SK-N-MC (cell line): Measurements from ENCODE around the gene LARGE1.

Experiments
- DNase-seq: peaks from one replicate; pipeline ENCODE4 v3.0.0-alpha.2; 2011; ENCODE audit warnings: low read depth, low spot score
- H3K27ac ChIP-seq: fragments of 200-600 bp; sonication (generic); 2 replicates; pipeline ENCODE4 v1.5.1; 2016; ENCODE audit warnings: mixed run types
- H3K36me3 ChIP-seq: fragments of 200-600 bp; sonication (generic); 2 replicates; pipeline ENCODE4 v1.6.1; 2017; ENCODE audit warnings: antibody characterized with exemption, low read length, mixed read lengths; ENCODE audit not compliant: insufficient read depth
- H3K4me3 ChIP-seq: fragments of 200-600 bp; sonication (generic); 2 replicates; pipeline ENCODE4 v1.5.1; 2016
- H3K9ac ChIP-seq: fragments of 200-600 bp; sonication (generic); 2 replicates; pipeline ENCODE4 v1.8.0; 2017; ENCODE audit warnings: mixed run types, mixed read lengths; ENCODE audit not compliant: insufficient read length
- H3K9me3 ChIP-seq: fragments of 200-600 bp; sonication (generic); 2 replicates; pipeline ENCODE4 v1.6.1; 2017; ENCODE audit warnings: low read depth, mild to moderate bottlenecking, antibody characterized with exemption, low read length, moderate library complexity, mixed read lengths
- EZH2 ChIP-seq: fragments of 200-600 bp; sonication (generic); IDR thresholded peaks from one replicate; pipeline ENCODE4 v1.6.1; 2017; ENCODE audit warnings: antibody characterized with exemption
- FOXP2 ChIP-seq: optimal IDR thresholded peaks from 2 replicates; pipeline ENCODE3; 2011; ENCODE audit warnings: mild to moderate bottlenecking, moderate library complexity; ENCODE audit not compliant: insufficient read depth; ENCODE audit errors: extremely low read length, control extremely low read depth
- POLR2AphosphoS5 ChIP-seq: IDR thresholded peaks from 2 replicates; pipeline ENCODE4 v1.6.1; 2012; ENCODE audit warnings: mild to moderate bottlenecking, low read depth, low read length, borderline replicate concordance

The LARGE1 gene

GRCh38 chr22:33697640-33698039, 222.6 kb downstream of the LARGE1 start:
- no peak for TF ChIP-seq FOXP2
- no peak for TF ChIP-seq POLR2AphosphoS5
- TF ChIP-seq EZH2, result no peak
- no peaks in the 10 kb centered on the region for H3K36me3 ChIP-seq

GRCh38 chr22:33691057-33691630, 229.1 kb downstream of the LARGE1 start:
- H3K27ac ChIP-seq, result no peak overlapping the region
- DNase-seq, result no peak
- no peak overlapping the region for H3K9ac ChIP-seq
- no peaks in the 10 kb centered on the region for H3K36me3 ChIP-seq
- TF ChIP-seq FOXP2 (no peak), EZH2 (no peak), POLR2AphosphoS5 (no peak)
- no peak overlapping the region for H3K4me3 ChIP-seq
- H3K9me3 ChIP-seq, result no peaks in the 10 kb centered on the region

More at GRCh38 chr22:33697640-33698039, 222.6 kb downstream of the LARGE1 start:
- no peak for DNase-seq
- Histone ChIP-seq H3K9ac (no peak overlapping the region), H3K4me3 (no peak overlapping the region), H3K27ac (no peak overlapping the region), H3K9me3 (no peaks in the 10 kb centered on the region)

DNA sequence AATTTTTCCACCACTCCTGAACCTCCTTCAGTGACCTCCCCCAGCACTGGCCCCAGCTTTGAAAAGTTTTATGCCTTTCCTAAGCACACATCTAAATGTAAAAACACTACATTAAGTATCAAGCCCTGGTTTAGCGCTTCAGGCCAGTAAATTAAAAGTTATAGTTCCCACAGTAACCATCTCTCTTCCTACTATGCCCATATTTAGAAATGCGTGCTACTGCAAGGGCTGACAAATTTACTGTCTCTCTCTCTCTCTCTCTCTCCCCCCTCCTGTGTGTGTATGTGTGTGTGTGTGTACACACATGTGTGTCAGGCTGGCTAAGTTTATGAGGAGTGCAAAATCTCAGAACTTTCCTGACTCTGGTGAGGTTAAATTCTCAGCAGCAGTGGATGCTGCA, 231.4 kb downstream of the LARGE1 start:
- DNase-seq, result no peak
- no peaks in the 10 kb centered on the region for H3K36me3 ChIP-seq
- TF ChIP-seq EZH2, result no peak
- no peak for TF ChIP-seq FOXP2
- no peak for TF ChIP-seq POLR2AphosphoS5
- no peaks in the 10 kb centered on the region for H3K9me3 ChIP-seq
- no peak overlapping the region for H3K9ac ChIP-seq
- no peak overlapping the region for H3K27ac ChIP-seq
- H3K4me3 ChIP-seq, result no peak overlapping the region

GRCh38 chr22:33687464-33687863, 232.8 kb downstream of the LARGE1 start:
- TF ChIP-seq EZH2, result no peak
- TF ChIP-seq POLR2AphosphoS5, result no peak
- no peak for TF ChIP-seq FOXP2
- H3K27ac ChIP-seq, result no peak overlapping the region
- no peak overlapping the region for H3K9ac ChIP-seq

GRCh38 chr22:33684087-33684486, 236.2 kb downstream of the LARGE1 start:
- Histone ChIP-seq H3K9ac (no peak overlapping the region), H3K9me3 (no peaks in the 10 kb centered on the region), H3K4me3 (no peak overlapping the region), H3K36me3 (no peaks in the 10 kb centered on the region), H3K27ac (no peak overlapping the region)
- TF ChIP-seq FOXP2, result no peak
- TF ChIP-seq EZH2, result no peak
- no peak for TF ChIP-seq POLR2AphosphoS5
- no peak for DNase-seq

More at GRCh38 chr22:33687464-33687863, 232.8 kb downstream of the LARGE1 start:
- no peak for DNase-seq
- Histone ChIP-seq H3K36me3 (no peaks in the 10 kb centered on the region), H3K4me3 (no peak overlapping the region), H3K9me3 (no peaks in the 10 kb centered on the region)

DNA sequence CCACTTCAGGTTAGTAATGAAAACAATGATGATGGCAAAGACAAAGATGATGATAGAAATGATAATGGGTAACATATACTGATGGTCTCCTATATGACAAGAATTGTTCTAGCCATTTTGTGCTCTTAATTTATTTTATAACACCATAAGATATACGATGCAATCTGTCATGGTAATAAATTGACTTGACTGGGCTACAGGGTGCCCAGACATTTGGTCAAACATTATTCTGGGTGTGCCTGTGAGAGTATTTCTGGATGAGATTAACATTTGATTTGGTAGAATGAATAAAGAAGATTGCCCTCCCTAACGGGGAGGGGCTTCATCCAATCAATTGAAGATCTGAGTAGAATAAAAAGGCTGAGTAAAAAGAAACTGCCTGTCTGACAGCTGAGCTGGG, 237.3 kb downstream of the LARGE1 start:
- H3K9ac ChIP-seq, result no peak overlapping the region
- H3K27ac ChIP-seq, result no peak overlapping the region
- no peaks in the 10 kb centered on the region for H3K36me3 ChIP-seq
- TF ChIP-seq EZH2 (no peak), POLR2AphosphoS5 (no peak), FOXP2 (no peak)
- no peaks in the 10 kb centered on the region for H3K9me3 ChIP-seq
- DNase-seq, result no peak
- no peak overlapping the region for H3K4me3 ChIP-seq

DNA sequence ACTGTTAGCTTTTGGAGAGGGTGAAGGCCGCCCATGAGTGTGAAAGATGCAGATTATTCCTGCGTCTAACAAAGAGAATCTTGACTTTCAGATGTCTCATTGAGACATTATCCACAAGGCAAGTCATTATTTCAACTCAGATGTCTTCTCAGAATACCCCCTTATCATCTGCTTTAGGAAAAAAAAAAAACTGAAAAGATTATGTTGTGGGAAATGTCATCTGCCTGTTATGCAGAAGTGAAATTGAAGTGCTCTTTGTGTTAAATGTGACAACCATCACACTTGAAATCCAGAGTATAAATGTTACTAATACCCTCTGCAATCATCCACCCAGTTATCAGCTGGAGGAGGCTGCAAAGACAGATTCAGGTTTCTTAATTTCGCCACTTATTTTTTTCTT, 239.6 kb downstream of the LARGE1 start:
- no peak overlapping the region for H3K4me3 ChIP-seq
- TF ChIP-seq POLR2AphosphoS5, result no peak
- no peak for TF ChIP-seq FOXP2
- no peak for TF ChIP-seq EZH2
- H3K9me3 ChIP-seq, result no peaks in the 10 kb centered on the region
- DNase-seq, result no peak
- no peak overlapping the region for H3K9ac ChIP-seq
- no peak overlapping the region for H3K27ac ChIP-seq
- no peaks in the 10 kb centered on the region for H3K36me3 ChIP-seq

DNA sequence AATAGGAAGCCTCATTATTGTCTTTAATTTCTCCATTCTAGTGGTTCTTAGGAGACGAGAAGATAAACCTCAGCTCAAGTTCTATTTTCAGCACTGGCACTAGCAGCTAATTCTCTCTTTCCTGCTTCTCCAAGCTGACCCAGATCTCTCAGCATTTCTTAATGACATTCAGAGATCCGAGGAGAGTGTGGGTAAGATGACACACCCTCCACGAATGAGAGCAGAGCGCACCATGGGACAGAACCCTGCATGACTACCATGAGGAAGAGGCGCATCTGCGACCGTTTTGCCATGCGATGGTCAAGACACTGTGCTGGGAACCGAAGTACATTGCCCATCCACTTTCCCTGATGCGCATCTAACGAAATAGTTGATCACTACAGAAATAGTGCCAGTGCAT, 241.8 kb downstream of the LARGE1 start:
- DNase-seq, result no peak
- H3K36me3 ChIP-seq, result no peaks in the 10 kb centered on the region
- H3K4me3 ChIP-seq, result no peak overlapping the region
- no peaks in the 10 kb centered on the region for H3K9me3 ChIP-seq
- TF ChIP-seq EZH2 (no peak), POLR2AphosphoS5 (no peak), FOXP2 (no peak)
- no peak overlapping the region for H3K27ac ChIP-seq
- no peak overlapping the region for H3K9ac ChIP-seq

DNA sequence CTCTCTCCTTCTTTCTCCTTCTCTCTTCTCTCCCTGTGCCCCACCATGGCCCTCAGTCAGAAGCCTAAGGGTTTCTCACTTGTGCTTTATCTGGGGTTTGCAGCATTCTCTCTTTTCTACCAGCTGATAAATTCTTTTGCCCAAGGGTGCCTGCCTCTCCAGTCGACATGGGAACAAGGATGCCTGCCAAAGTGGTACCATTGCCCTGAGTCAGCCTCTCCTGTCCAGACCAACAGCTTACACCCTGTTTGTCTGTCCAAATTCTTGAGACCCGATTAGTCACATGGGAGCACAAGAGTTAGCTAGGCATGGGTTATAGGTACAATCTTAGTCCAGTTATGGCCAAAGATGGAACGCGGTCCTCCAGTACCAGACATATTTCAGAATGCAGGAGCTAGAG, 242.7 kb downstream of the LARGE1 start:
- no peak for TF ChIP-seq FOXP2
- no peak for TF ChIP-seq EZH2
- TF ChIP-seq POLR2AphosphoS5, result no peak
- H3K4me3 ChIP-seq, result no peak overlapping the region

More for the DNA sequence above, 242.7 kb downstream of the LARGE1 start:
- Histone ChIP-seq H3K9ac (no peak overlapping the region), H3K27ac (no peak overlapping the region), H3K36me3 (no peaks in the 10 kb centered on the region), H3K9me3 (no peaks in the 10 kb centered on the region)
- DNase-seq, result no peak
